ENCODE data around the gene HSP90AB1. TPM values are rescaled to one million over a fixed set of nuclear protein-coding genes. Genes with fewer than 3 reads are reported as not detected.
A peak's percentile ranks its signal among the peaks of the same experiment; 100 is the strongest.

The HSP90AB1 gene
- polyA plus RNA-seq, 3 donors, result 119 to 242 (median 145) TPM

DNA sequence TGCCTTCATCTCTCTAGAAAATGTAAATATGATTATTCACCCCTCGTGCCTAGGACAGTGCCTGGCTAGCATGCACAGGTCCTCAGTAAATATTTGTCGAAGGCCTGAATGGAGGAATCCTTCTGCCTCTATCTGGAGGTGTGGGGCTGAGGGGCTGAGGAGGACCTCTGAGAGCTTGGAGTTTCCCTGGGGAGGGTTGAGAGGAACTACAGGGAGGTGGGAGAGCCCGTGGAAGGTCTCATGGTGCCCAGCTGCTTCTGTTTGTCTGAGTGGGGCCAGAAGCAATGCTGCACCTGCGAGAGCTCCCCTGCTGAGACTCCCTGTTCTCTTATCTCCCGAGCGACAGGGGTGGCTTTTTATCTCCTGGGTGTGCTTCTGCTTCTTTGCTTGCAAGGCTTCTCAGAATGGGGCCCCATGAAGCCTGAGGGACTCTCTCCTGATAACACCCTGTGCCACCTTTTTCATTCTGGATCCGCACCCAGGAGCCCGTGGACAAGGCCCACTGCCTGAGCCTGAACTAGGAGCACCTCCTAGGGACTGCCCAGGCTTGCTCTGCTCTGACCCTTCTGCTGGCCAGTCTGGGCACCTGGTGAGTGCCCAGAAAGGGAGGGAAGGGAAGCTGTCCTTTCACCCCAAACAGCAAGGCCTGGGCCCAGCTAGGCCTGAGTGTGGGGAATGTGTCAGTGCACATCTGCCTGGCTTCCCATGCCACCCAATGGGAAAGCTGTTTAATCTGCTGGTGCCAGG lies 21.1 kb upstream of the HSP90AB1 start:
- WGBS (ENCODE audit: insufficient coverage), result 81% methylated on average over 6 of the region's 8 CpGs
- peaks cover 0 to 2% (median 0%) of the 10 kb centered on the region in 7 donors for H3K9me3 Mint-ChIP-seq
- peaks cover 58% of the 10 kb centered on the region for H3K4me1 Mint-ChIP-seq
- Histone ChIP-seq H2AFZ (ENCODE audit: insufficient read depth, low read depth, low read length, poor library complexity, severe bottlenecking) (no peak overlapping the region), H3K79me2 (ENCODE audit: insufficient read depth, low read length) (peaks cover 21% of the 10 kb centered on the region), H3K27me3 (ENCODE audit: control insufficient read depth in 2 of 2, insufficient read depth in 2 of 2, low read length in 2 of 2) (peaks cover 0 to 7% of the 10 kb centered on the region in 2 donors), H4K20me1 (ENCODE audit: insufficient read depth, low read length) (peaks cover 11% of the 10 kb centered on the region), H3K9ac (ENCODE audit: insufficient read depth, low read length, poor library complexity, severe bottlenecking) (no peak overlapping the region), H3K4me2 (replicated peaks; ENCODE audit: extremely low read depth, low read length, poor library complexity, severe bottlenecking) (no peak overlapping the region), H3K9me3 (replicated peaks in 1 of 2; ENCODE audit: control insufficient read depth in 1 of 2, insufficient read depth in 1 of 2, low read length in 2 of 2) (no peaks in the 10 kb centered on the region), H3K4me3 (replicated peaks in 1 of 3; ENCODE audit: low read depth in 2 of 3, low read length in 3 of 3) (no peak overlapping the region), H3K4me1 (ENCODE audit: control insufficient read depth in 1 of 2, insufficient read depth in 2 of 2, low read length in 2 of 2) (peaks cover 49 to 54% of the 10 kb centered on the region in 2 donors), H3K36me3 (replicated peaks in 1 of 2; ENCODE audit: control insufficient read depth in 1 of 2, insufficient read depth in 2 of 2, low read length in 2 of 2) (peaks cover 0 to 11% of the 10 kb centered on the region in 2 donors), H3K27ac (ENCODE audit: low read depth in 1 of 2, low read length in 2 of 2) (peak overlapping the region; percentile 7 to 41)
- H3K27ac Mint-ChIP-seq, result peak overlapping the region in 2 of 7 donors; percentile 42 to 57
- H3K4me3 Mint-ChIP-seq, result peak overlapping the region in 1 of 2 donors; percentile 24
- H3K36me3 Mint-ChIP-seq, result peaks cover 11 to 14% of the 10 kb centered on the region in 2 donors
- TF ChIP-seq CTCF (IDR thresholded peaks at IDR 0.05), result no peak
- intact Hi-C loops (cut with micrococcal nuclease), result no loop called here
- DNase-seq, result no peak
- H3K27me3 Mint-ChIP-seq (ENCODE audit: low read depth in 3 of 3), result peaks cover 5 to 17% (median 5%) of the 10 kb centered on the region in 3 donors

GRCh38 chr6:44226368-44227147 lies 20.3 kb upstream of the HSP90AB1 start:
- Mint-ChIP-seq H3K4me3 (peak overlapping the region in 1 of 2 donors; percentile 24), H3K36me3 (peaks cover 13 to 21% of the 10 kb centered on the region in 2 donors), H3K4me1 (peaks cover 56% of the 10 kb centered on the region), H3K27me3 (ENCODE audit: low read depth in 3 of 3) (peaks cover 3 to 17% (median 5%) of the 10 kb centered on the region in 3 donors), H3K9me3 (peaks cover 0 to 2% (median 0%) of the 10 kb centered on the region in 7 donors), H3K27ac (peak overlapping the region in 2 of 7 donors; percentile 42 to 57)
- intact Hi-C loops (cut with micrococcal nuclease), result no loop called here
- peak in 2 of 3 donors; percentile 25 to 30 for DNase-seq
- peaks cover 0 to 14% of the 10 kb centered on the region in 2 donors for H3K36me3 ChIP-seq (replicated peaks in 1 of 2; ENCODE audit: control insufficient read depth in 1 of 2, insufficient read depth in 2 of 2, low read length in 2 of 2)
- peaks cover 43 to 47% of the 10 kb centered on the region in 2 donors for H3K4me1 ChIP-seq (ENCODE audit: control insufficient read depth in 1 of 2, insufficient read depth in 2 of 2, low read length in 2 of 2)
- WGBS (ENCODE audit: insufficient coverage), result 66% methylated on average over 9 of the region's 15 CpGs
- no peak overlapping the region for H3K9ac ChIP-seq (ENCODE audit: insufficient read depth, low read length, poor library complexity, severe bottlenecking)
- H3K79me2 ChIP-seq (ENCODE audit: insufficient read depth, low read length), result peaks cover 21% of the 10 kb centered on the region
- no peak overlapping the region for H3K4me2 ChIP-seq (replicated peaks; ENCODE audit: extremely low read depth, low read length, poor library complexity, severe bottlenecking)
- no peak overlapping the region for H2AFZ ChIP-seq (ENCODE audit: insufficient read depth, low read depth, low read length, poor library complexity, severe bottlenecking)
- no peaks in the 10 kb centered on the region for H3K9me3 ChIP-seq (replicated peaks in 1 of 2; ENCODE audit: control insufficient read depth in 1 of 2, insufficient read depth in 1 of 2, low read length in 2 of 2)
- H3K4me3 ChIP-seq (replicated peaks in 1 of 3; ENCODE audit: low read depth in 2 of 3, low read length in 3 of 3), result no peak overlapping the region
- peak overlapping the region; percentile 7 to 41 for H3K27ac ChIP-seq (ENCODE audit: low read depth in 1 of 2, low read length in 2 of 2)
- peaks cover 11% of the 10 kb centered on the region for H4K20me1 ChIP-seq (ENCODE audit: insufficient read depth, low read length)
- TF ChIP-seq CTCF (IDR thresholded peaks at IDR 0.05), result no peak
- peaks cover 0 to 7% of the 10 kb centered on the region in 2 donors for H3K27me3 ChIP-seq (ENCODE audit: control insufficient read depth in 2 of 2, insufficient read depth in 2 of 2, low read length in 2 of 2)

Measured in CD14-positive monocyte (primary cell).